GM21367 (cell line): Measurements from ENCODE around the gene TMEM250.
A peak's percentile ranks its signal among the peaks of the same experiment; 100 is the strongest.
"Not testable (repeated sequence)": the region's sequence is repeated elsewhere in the genome, so short reads cannot be mapped to it uniquely, and the experiment has no call there.

Experiments used
- ATAC-seq: cut with Tn5 transposase; IDR thresholded peaks from one replicate; pipeline ENCODE4 v1.9.1; 2021; ENCODE audit not compliant: unreplicated experiment

Gene TMEM250

DNA sequence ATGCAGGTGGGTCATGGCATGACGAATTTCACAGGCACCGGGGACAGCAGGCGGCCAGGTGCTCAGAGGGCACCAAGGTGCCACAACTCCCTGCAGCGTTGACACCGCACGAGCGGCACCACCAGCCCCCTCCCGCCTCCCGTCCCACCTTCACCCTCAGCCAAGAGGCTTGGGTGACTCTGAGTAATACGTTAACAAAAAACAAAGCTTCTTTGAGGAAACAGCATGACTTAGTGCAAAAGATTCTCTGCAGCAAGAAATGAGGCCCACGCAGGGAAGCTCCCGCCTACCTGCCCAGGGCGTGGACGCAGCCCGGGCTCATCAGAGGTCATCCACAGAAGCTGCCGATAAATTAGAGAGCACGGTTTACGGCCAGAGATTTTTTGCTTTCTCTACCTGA is 4.1 kb downstream of the TMEM250 start:
- no peak for ATAC-seq

DNA sequence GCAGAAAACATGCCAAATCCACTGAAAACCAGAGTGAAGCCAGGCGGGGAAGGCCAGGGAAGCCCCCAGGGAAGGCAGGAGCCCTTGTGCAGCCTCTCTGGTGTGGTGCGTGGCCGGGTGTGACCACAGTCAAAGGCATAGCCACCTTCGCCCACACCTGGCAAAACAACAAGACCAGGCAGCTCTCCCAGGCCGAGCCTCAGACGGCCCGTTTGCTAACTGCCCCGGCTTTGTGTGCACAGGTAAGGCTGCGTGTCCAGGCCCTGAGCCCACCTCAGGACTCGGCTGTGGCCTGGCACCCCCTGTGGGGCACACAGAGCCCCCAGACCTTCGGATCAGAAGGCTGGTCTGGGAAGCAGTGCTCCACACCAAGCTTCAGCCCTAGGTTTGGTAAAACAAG is 6.1 kb downstream of the TMEM250 start:
- ATAC-seq: no peak

DNA sequence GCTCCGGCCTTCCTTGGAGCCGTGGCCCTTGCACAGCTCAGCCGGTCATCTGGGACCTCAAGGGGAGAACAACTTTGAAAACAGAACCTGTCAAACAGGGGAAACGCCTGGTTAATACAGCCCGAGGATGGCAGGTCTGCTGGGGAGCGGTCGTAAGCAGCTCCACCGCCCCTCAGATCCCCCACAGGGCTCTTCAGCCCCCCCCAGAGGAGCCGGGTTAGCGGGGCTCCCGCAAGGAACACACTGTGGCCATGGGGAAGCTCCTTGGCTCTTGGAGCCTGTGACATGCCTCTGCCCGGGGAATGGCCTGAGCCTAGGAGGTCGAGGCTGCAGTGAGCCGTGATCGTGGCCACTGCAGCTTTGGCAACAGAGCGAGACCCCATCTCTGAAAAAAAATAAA is 6.8 kb downstream of the TMEM250 start:
- ATAC-seq: no peak

DNA sequence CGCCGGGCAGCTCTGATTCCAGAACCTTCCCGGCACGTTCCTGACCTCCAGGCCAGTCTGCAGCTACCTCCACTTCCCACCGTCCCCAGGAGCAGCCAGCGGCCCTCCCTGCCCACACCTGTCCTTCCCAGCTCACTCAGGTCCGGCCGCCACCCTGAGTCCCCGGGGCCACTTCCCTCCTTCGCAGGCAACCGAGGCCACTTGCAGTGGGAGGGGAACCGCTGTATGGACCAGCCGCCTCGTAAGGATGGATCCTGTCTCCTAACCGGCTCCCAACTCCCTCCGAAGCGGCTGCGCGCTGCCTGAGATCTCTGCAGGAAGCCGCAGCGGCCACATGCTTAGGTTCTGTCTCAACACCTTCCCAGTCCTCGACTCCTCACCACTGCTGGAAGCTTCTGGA is 7.5 kb downstream of the TMEM250 start:
- ATAC-seq: no peak

DNA sequence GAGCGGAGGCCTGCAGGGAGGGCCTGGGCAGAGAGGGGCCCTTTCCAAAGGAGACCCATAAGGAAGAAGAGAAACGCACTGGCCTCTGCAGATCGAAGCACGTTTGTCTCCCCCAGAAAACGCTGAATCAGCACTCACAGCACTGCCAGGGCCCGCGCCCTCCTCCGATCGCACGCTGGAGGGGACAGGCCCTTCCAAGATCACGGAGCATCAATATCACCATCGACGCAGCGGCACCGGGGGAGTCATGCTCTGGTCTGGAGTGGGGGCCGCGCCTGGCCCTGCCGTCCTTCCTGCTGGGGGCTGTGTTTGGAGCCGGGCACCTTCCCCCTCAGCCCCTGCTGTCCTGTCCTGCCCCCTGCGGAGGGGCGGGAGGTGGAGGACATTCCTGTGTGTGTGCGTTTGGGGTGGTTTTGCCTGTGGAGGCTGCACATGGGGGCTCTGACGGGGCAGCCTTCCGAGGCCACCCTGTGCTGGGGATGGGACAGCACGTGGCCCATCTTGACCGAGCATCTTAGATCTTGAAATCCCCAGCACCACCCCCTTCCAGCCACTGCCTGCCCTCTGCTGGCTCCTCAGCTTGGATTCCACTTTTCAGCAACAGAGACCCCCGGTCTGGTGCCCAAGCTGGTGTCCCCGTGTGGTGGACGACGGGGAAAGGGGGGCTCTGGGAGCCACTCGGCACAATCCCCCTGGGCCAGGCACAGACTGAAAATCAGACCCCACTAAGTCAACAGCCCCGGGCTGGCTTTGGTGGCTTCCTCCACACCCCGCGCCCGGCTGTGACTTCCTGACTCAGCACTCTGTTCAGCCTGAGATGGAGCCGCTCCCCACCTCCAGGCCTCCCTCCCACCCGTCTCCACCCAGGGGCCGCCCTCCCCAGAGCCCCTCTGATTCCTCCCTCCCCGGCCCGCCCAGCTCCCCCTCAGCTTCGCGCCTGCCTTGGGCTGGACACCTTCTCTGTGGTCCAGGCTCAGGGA is 8.3 kb downstream of the TMEM250 start:
- ATAC-seq: no peak

DNA sequence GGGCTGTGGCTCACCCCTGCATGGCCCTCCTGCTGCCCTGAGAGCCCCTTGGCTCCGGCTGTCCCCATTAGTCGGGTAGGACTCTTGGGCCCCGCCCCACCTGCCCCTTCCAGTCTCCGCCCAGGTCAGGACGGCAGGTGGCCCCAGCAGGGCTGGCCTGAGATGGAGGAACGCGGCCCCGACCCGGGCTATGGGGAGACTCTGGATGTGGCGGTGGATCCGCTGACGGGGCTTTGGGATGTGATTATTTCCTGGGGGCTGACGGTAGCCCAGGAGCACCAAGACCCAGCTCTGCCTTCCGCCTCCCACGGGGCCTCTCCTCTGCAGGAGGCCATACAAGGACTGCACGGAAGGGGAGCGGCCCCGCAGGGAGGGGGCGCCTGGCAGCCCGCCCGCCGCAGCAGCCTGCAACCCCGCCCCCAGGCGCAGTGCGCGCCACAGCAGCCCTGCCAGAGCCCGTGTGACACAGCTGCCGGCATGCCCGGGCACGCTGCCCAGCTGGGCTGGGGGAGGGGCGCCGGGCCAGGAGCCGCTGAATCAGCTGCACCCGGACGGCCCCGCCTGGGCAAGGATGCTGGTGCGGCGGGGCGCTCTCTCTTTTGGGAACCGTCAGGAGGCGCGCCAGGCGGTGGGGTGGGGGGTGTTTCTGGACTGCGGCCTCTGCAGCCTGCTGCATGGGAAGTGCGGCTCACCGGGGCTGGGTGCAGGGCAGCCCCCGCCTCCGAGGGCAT is 9.2 kb downstream of the TMEM250 start:
- ATAC-seq: peak; percentile 65

DNA sequence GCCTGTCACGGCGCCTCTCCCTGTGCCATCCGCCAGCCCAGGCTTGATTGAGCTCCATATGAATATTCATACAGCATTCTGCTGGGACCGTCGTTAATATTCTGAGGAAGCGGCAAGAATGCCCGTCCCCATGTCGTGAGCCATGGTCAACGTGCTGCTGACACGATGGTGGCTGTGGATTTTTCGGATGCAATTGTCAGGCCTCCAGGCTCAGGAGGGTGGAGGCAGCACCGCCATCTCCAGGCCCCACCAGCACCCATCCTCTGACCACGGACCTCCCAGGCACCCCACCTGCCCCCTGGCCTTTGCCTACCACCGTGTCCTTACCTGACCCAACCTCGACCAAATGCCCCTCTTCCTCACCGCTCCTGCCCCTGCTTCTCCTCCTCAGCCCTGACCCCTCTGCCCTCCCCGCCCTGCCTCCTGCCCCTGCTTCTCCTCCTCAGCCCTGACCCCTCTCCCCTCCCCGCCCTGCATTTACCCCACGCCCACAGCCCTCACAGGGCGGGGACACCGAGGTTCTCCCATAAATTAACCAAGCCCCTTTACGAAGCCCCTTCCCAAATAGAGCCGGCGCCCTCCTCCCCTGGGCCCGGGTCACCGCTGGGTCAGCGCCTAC is 9.9 kb downstream of the TMEM250 start:
- ATAC-seq: no peak

DNA sequence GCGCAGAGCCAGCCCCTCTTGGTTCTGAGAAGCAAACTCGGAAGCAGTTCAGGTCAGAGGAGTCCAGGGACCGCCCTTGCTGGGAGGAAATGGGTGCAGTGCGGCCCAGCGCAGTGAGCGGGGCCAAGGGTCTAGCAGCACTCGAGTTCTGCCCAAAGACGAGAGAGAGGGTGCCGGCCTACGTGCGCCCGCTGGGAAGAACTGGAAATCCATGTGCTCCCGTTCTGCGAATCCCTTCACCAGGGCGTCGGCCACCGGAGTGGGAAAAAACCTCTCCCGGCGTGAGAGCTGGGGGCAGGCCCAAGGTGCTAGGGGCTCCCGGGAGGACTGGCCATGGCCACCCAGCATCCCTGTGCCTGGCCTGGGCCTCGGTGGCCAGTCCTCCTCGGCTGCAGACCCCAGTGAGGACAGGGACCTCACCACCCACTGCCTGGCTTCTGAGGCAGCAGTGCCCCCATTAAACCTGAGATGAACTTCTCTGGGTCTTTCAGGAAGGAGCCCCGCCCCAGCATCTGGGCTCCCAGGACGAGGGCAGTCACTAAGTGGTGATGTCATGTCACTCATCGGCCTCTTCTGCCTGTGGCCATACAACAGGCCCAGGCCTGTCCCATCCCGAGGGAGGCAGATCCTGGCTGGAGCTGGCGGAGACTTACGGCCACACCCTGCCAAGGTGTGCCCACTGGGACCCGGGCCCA is 10.6 kb downstream of the TMEM250 start:
- ATAC-seq: no peak

DNA sequence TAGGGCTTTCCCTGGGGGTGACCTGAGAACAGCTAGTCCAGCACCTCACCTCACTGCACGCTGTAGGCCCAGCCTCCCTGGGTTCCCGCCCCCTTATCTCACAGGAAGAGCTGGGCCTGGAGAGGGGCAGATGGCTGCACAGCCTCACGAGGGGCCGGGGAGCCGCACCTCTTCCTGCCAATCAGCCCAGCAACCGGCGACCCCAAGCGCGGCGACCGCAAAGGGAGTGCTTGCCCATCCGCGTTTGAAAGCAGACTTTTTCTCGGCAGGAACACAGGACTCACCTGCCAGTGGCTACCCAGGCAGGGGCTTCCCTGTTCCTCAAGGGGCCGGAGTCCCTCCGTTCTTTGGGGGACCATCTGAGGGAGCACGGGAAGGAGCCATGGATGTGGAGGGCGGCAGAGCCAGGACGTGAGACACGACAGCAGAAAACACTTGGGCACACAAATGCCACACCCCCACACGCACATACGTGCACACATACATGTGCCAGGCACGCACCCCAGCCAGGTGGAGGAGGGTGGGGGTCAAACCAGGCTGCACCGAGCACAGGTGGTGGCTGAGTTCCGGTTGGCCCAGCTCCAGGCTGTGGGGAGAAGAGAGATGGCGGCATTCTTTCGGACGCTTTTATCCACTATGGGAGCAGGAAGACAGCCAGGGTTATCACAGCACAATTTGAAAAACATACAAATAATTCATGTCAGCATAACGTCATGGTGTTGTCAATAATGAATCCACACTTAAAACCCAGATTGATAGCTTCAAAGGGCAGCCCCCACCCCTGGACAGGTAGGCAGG is 11.3 kb downstream of the TMEM250 start:
- ATAC-seq: no peak

DNA sequence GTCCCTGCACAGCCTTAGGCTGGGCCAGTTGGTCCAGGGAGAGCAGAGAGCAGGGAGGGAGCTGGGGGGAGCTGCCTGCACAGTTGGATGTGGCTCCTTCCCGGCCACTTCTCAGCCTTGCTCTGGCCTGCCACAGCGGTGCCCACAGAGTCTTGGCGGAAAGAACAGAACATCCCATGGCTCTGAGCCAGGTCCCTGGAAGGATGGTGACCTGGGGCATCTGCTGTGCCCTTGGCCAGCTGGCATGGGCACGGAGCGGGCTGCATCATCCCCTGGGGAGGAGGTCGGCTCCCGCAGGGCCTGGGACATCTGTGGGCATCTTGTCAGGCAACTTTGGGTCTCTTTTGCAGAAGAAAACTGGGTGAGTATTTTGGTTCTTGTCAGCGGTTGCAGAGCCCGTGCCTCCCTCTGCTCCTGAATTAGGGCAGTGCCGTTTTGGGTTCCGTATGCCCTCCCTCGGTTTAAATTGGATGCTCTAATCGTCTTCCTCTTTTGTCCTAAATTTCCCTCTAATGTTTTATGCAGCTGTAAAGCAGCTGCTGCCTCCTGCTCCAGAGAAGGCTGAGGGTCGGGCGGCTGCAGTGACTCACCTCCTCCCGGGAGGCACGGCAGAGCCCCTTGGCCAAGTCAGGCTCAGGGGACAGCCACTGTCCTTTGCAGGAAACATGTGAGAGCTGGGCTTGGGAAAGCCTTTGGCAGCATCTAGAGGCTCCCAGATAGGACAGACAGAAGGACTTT is 13.1 kb downstream of the TMEM250 start:
- ATAC-seq: no peak

DNA sequence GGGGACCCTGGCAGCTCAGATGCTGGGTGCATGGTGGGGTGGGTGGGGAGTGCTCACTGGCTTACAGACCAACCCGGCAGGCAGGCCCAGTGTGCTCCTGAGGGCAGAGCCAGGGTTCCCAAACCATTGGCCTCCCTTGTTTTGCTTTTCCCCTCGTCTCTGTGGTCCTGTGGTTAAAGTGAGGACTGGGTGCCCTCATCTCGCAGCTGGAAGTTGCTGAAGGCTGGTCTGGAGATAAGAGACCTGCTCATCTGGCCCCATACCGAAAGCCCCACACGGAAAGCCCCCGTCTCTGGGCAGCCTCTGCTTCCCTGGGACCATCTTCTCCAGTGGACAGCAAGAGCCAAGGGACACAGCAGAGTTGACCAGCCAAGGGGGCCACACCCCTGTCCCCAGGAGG is 13.8 kb downstream of the TMEM250 start:
- no peak for ATAC-seq

DNA sequence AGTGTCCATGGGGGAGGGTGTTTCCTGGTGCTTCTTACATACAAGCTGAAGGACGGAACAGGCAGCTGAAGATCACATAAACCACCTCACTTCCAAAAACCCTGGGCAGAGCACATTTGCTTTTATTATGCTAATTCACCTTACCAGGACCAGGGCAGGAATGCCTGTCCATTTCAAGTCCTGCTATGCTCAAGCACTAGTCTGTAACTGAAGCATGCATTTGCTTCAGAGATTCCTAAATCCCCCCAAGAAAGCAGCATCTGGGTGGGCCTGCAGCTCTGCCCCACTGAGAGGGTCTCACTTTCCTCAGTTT is 14.2 kb downstream of the TMEM250 start:
- no peak for ATAC-seq

DNA sequence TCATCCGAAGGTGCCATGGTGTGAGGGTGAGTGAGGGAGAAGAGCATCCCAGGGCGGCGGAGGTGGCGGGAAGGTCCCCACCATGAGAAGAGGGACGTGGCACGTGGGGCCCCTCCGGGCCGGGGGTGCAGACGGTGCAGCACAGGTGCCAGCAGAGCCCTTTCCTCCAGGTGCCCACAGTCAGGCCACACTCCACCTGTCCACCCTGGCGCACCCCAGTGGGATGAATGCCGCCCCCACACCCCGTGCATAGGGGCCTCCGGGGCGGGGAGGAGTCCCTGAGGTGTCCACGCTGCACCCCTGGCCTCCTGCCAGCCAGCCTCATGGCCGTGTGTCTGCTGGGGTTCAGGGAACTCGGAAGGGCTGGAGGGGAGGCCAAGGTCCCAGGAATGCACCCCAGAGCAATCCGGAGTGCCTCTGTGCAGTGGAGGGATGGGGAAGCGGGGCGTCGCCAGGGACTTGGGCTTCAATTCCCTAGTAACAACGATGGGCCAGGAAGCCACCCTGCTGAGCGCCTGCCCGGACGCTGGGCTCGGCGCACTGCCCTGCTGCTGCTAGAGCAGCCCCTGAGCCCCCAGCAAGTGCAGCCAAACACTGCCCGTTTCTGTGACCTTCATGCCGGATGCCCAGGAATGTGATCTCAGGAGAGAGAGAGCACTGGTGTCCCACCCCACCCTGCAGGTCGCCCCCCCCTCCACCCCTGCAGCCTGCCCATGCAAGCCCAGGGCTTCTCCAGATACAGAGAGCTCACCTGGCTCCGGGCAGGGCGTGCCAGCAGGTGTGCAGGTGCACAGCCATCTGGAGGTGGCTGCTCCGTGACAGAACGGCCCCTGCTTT is 14.8 kb downstream of the TMEM250 start:
- ATAC-seq: no peak

DNA sequence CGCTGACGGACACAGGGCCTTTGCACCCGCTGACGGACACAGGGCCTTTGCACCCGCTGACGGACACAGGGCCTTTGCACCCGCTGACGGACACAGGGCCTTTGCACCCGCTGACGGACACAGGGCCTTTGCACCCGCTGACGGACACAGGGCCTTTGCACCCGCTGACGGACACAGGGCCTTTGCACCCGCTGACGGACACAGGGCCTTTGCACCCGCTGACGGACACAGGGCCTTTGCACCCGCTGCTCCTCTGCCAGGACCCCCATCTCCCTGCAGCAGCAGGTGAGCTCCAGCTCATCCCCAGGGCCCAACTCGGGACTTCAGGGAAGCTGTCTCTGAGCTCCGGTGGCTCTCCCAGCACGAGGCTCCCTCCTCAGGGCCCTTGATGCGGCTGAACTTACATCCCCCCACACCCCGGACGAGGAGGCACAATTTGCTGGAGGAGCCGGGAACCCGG is 17.0 kb downstream of the TMEM250 start:
- ATAC-seq: not testable (repeated sequence)

DNA sequence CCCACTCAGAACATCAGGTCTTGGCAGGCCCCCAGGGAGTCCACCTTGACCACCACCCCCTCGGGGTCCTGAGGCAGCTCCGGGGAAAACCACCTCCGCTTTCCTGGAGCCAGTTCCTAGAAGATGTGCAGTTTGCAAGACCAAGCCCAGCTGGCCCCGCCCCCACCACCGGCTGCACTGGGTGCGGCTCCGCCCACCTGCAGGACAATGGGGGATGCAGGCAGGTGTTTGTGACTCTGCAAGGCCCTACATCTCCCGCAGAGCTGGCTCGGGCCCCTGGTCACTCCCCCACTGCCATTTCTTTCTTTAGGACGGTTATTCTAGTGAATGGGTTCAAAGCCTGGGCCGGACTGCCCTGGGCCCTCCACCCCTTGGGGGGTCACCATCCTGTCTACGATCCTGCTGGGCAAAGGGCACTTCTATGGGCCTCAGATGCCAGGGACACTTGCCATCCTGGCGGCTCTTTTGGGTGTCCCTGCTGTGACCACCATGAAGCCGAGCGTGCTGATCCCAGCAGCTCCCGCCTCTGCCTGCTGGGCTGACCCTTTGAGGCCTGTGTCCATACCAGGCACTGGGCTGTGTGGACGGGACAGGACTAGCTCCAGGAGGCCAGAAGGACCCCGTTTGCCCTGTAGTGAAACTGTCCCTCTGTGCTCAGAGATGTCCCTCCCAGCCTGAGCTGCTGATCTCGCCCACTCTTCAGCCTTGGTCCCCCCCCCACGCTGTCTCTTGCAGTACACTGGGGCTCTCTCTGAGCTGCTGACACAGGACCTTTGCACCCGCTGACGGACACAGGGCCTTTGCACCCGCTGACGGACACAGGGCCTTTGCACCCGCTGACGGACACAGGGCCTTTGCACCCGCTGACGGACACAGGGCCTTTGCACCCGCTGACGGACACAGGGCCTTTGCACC is 17.7 kb downstream of the TMEM250 start:
- no peak for ATAC-seq

DNA sequence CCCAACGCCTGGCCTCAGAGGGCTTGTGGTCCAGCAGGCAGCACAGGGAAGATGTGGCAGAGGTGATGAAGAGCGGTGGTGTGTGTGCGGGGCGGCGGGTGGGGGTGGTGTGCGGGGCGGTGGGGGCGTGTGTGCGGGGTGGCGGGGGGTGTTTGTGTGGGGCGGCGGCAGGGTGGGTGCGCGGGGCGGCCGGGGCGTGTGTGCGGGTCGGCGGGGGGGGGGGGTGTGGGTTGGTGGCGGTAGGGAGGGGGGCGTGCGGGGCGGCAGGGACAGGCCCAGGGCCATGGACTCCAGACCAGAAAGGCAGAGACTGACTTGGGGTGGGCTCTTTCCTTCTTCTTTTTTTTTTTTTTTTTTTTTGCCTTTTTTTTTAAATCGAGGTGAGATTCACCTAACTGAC is 19.1 kb downstream of the TMEM250 start:
- no peak for ATAC-seq

DNA sequence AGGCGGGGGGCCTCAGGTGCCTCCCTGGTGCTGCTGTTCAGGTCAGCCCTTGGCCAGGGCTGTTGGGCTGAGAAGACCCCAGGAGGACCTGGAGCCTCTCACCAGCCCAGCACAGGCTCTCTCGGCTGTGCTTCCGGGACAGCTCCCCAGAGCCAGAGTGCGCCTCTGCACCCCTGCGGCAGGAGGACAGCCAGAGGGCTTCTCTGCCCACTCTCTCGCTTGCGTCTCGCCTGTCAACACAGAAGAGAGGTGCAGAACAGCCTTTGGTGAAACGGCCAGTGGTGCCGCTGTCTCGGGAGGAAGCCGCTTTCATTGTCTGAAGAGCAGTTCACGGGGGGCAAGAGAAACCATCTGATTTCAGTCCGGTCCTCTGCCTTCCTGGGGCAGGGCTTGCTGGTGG is 19.8 kb downstream of the TMEM250 start:
- no peak for ATAC-seq

DNA sequence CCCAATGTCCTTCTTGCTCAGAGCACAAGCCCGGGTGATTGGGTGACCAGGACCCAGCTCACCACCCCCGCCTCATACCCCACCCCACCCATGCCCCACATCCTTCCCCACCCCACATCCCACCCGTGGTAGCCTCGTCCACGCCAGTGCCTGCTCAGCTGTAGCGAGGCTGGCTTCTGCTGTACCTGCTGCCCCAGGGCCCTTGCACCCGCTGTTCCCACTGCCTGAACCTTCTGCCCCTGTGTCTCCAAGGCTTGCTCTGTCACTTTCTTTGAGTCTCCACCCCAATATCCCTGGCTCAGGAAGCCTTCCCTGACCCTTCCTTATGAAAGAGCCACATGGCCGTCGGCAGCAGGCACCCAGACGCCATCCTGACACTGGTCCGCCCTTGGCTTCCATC is 20.5 kb downstream of the TMEM250 start:
- no peak for ATAC-seq
